ENCODE measurements around the gene USP15.

USP15 gene

DNA sequence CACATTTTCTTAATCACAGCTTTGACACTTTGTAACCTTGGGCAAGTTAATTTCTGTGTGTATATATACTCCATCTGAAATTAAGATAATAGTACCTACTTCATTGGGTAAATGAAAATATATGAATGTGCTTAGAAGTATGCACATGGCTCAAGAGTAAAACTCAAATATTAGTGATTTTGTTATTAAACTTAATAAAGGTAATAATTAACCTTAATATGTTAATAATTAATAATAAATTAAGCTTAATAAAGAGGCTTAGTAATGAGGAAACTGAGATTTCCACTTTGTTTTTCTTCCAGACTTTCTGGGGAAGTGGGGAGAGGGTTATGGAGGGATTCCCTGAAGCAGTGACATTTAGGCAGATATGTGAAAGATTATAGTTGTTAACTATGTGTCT, 19.8 kb downstream of the USP15 start:
- no peaks in the 10 kb centered on the region for H3K27me3 ChIP-seq
- DNase-seq: no peak
- intact Hi-C loops (cut with DNase I; ENCODE audit: low total_unique reads): no loop called here
- peaks cover 0 to 57% (median 3%) of the 10 kb centered on the region in 4 donors for H3K4me1 ChIP-seq
- no peak overlapping the region for H3K27ac ChIP-seq
- no peaks in the 10 kb centered on the region for H3K9me3 ChIP-seq
- H3K4me3 ChIP-seq: no peak overlapping the region
- TF ChIP-seq, protein P1, sequence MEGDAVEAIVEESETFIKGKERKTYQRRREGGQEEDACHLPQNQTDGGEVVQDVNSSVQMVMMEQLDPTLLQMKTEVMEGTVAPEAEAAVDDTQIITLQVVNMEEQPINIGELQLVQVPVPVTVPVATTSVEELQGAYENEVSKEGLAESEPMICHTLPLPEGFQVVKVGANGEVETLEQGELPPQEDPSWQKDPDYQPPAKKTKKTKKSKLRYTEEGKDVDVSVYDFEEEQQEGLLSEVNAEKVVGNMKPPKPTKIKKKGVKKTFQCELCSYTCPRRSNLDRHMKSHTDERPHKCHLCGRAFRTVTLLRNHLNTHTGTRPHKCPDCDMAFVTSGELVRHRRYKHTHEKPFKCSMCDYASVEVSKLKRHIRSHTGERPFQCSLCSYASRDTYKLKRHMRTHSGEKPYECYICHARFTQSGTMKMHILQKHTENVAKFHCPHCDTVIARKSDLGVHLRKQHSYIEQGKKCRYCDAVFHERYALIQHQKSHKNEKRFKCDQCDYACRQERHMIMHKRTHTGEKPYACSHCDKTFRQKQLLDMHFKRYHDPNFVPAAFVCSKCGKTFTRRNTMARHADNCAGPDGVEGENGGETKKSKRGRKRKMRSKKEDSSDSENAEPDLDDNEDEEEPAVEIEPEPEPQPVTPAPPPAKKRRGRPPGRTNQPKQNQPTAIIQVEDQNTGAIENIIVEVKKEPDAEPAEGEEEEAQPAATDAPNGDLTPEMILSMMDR (IDR thresholded peaks at IDR 0.05): no peak
- no peaks in the 10 kb centered on the region for H3K36me3 ChIP-seq

DNA sequence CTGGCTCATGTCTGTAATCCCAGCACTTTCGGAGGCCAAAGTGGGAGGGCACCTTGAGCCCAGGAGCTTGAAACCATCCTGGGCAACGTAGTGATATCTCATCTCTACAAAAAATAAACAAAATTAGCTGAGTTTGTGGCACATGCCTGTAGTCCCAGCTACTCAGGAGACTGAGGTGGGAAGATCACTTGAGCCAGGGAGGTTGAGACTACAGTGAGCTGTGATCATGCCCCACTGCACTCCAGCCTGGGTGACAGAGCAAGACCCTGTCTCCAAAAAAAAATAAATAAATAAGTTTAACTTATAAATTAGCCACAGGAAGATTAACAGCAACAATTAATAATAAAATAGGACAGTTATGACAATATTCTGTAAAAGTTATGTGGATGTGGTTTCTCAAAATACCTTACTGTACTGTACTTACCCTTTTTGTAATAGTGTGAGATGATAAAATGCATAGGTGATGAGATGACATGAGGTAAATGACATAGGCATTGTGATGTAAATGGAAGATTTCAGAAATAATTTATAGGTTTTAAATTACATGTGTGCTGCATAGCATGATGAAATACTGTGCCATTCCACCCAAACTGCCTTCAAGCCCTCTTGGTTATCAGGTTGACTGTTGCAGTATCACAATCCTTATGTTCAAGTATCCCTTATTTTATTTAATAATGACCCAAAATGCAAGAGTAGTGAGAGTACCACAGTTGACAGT, 22.0 kb downstream of the USP15 start:
- Histone ChIP-seq H3K27me3 (no peaks in the 10 kb centered on the region), H3K36me3 (no peaks in the 10 kb centered on the region), H3K4me1 (peaks cover 0 to 55% (median 0%) of the 10 kb centered on the region in 4 donors), H3K27ac (no peak overlapping the region), H3K9me3 (no peaks in the 10 kb centered on the region), H3K4me3 (no peak overlapping the region)
- intact Hi-C loops (cut with DNase I; ENCODE audit: low total_unique reads): no loop called here
- DNase-seq: no peak
- TF ChIP-seq, protein P1 (IDR thresholded peaks at IDR 0.05): no peak

DNA sequence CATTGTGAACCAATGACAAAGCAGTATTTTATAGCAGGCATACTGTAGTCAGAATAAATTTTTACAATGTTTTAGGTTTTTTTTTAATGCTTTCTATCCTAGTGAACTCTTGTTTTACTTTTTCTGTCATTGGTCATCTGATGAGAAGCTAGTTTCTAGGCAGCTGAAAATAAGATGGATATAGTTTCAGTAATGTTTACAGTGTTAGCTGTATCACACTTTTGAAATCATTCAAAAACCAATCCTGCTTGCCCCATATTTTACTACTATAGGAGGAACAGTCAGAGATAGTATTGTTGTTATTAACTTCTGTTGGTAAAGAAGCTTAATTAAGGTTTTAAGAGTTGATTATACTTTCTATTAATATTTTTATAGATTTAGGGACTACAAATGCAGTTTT, 24.5 kb downstream of the USP15 start:
- intact Hi-C loops (cut with DNase I; ENCODE audit: low total_unique reads): no loop called here
- no peak overlapping the region for H3K4me3 ChIP-seq
- H3K27ac ChIP-seq: no peak overlapping the region
- H3K27me3 ChIP-seq: no peaks in the 10 kb centered on the region
- DNase-seq: no peak
- TF ChIP-seq, protein P1 (IDR thresholded peaks at IDR 0.05): no peak
- no peaks in the 10 kb centered on the region for H3K36me3 ChIP-seq
- peaks cover 0 to 51% (median 0%) of the 10 kb centered on the region in 4 donors for H3K4me1 ChIP-seq
- peaks cover 0 to 2% (median 0%) of the 10 kb centered on the region in 3 donors for H3K9me3 ChIP-seq

DNA sequence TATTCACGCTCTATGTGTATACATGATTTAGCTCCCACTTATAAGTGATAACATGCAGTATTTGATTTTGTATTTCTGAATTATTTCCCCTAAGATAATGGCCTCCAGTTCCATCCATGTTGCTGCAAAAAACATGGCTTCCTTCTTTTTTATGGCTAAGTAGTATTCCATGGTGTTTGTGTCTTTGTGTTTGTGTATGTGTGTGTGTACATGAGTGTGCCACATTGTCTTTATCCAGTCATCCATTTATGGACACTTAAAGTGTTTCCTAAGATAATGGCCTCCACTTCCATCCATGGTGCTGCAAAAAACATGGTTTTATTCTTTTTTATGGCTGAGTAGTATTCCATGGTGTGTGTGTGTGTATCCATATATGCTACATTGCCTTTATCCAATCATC, 25.1 kb downstream of the USP15 start:
- H3K36me3 ChIP-seq: no peaks in the 10 kb centered on the region
- no peak overlapping the region for H3K4me3 ChIP-seq
- H3K9me3 ChIP-seq: peaks cover 0 to 7% (median 0%) of the 10 kb centered on the region in 3 donors
- TF ChIP-seq, protein P1 (IDR thresholded peaks at IDR 0.05): no peak
- no peak for DNase-seq
- intact Hi-C loops (cut with DNase I; ENCODE audit: low total_unique reads): no loop called here
- peaks cover 0 to 51% (median 0%) of the 10 kb centered on the region in 4 donors for H3K4me1 ChIP-seq
- no peaks in the 10 kb centered on the region for H3K27me3 ChIP-seq
- H3K27ac ChIP-seq: no peak overlapping the region

DNA sequence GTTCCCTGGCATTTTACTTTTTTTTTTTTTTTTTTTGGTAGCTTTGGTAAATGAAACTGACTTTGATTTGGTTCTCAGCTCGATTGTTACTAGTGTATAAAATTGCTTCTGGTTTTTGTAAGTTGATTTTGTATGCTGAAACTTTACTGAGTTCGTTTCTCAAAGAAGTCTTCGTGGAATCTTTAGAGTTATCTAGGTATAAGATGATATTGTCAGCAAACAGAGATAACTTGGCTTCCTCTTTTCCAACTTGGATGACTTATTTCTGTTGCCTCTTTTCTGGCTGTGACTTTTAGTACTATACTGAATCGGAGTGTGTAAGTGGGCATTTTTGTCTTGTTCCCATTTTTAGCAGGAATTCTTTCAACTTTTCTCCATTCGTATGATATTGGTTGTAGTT, 28.1 kb downstream of the USP15 start:
- Histone ChIP-seq H3K27me3 (no peaks in the 10 kb centered on the region), H3K27ac (no peak overlapping the region), H3K4me1 (peaks cover 0 to 51% (median 10%) of the 10 kb centered on the region in 4 donors), H3K4me3 (no peak overlapping the region), H3K9me3 (peaks cover 0 to 16% (median 6%) of the 10 kb centered on the region in 3 donors), H3K36me3 (no peaks in the 10 kb centered on the region)
- TF ChIP-seq, protein P1 (IDR thresholded peaks at IDR 0.05): no peak
- intact Hi-C loops (cut with DNase I; ENCODE audit: low total_unique reads): no loop called here
- DNase-seq: no peak
